NCI-H345 treated with DMSO at 0.1 percent for 48 hours (cell line): ENCODE data around the gene CACNA1G.

ENCODE experiments used
- DNase-seq: peaks from one replicate; lab custom pipeline; 2025; ENCODE audit not compliant: unreplicated experiment; lab: John Stamatoyannopoulos, UW

The CACNA1G gene

GRCh38 chr17:50642722-50643656 lies 82.5 kb downstream of the CACNA1G start:
- DNase-seq = no peak

GRCh38 chr17:50645748-50646682 lies 85.5 kb downstream of the CACNA1G start:
- DNase-seq = no peak

GRCh38 chr17:50647187-50647586 lies 86.7 kb downstream of the CACNA1G start:
- DNase-seq = no peak

- no peak for DNase-seq
Observed at GRCh38 chr17:50649042-50649908, 88.8 kb downstream of the CACNA1G start.

- DNase-seq = no peak
Observed at GRCh38 chr17:50651661-50652060, 91.1 kb downstream of the CACNA1G start.

- DNase-seq = no peak
Observed at GRCh38 chr17:50653738-50654137, 93.2 kb downstream of the CACNA1G start.

GRCh38 chr17:50656509-50656908 lies 96.0 kb downstream of the CACNA1G start:
- DNase-seq = no peak

GRCh38 chr17:50657054-50657453 lies 96.5 kb downstream of the CACNA1G start:
- DNase-seq = no peak

GRCh38 chr17:50657627-50658026 lies 97.1 kb downstream of the CACNA1G start:
- DNase-seq = no peak

GRCh38 chr17:50658616-50659015 lies 98.1 kb downstream of the CACNA1G start:
- DNase-seq = no peak

GRCh38 chr17:50659179-50659578 lies 98.7 kb downstream of the CACNA1G start:
- DNase-seq = no peak

GRCh38 chr17:50660042-50660886 lies 99.7 kb downstream of the CACNA1G start:
- DNase-seq = no peak

GRCh38 chr17:50660887-50661345 lies 100.4 kb downstream of the CACNA1G start:
- DNase-seq = no peak

- no peak for DNase-seq
Observed at GRCh38 chr17:50661348-50661747, 100.8 kb downstream of the CACNA1G start.

- no peak for DNase-seq
Observed at GRCh38 chr17:50661795-50662391, 101.4 kb downstream of the CACNA1G start.

GRCh38 chr17:50662632-50663225 lies 102.2 kb downstream of the CACNA1G start:
- DNase-seq = no peak

- DNase-seq = no peak
Observed at GRCh38 chr17:50663812-50664374, 103.4 kb downstream of the CACNA1G start.

GRCh38 chr17:50664788-50665458 lies 104.4 kb downstream of the CACNA1G start:
- no peak for DNase-seq
